Measurements from ENCODE around the gene RCE1.

RCE1 gene

GRCh38 chr11:66842501-66842895 lies 743 bp upstream of the RCE1 start:
- peak overlapping the region; percentile 71 for H3K4me3 ChIP-seq (ENCODE audit: low read depth, low read length)
- H3K9me3 ChIP-seq (ENCODE audit: control insufficient read depth, insufficient read depth, low read depth, low read length) = no peaks in the 10 kb centered on the region
- TF ChIP-seq ZNF76 (tag by site-specific recombination; IDR thresholded peaks at IDR 0.05; ENCODE audit: borderline replicate concordance, low read depth) = no peak
- TF ChIP-seq ZNF701 (tag by site-specific recombination; IDR thresholded peaks at IDR 0.05) = no peak
- no peak for TF ChIP-seq ZBTB17 (tag by site-specific recombination; IDR thresholded peaks at IDR 0.05)
- TF ChIP-seq TRIM28 (IDR thresholded peaks at IDR 0.05; ENCODE audit: borderline replicate concordance, low read length) = no peak
- no peak for TF ChIP-seq ZSCAN16 (tag by site-specific recombination; IDR thresholded peaks at IDR 0.05)
- TF ChIP-seq HOXD13 (CRISPR knock-in tag; IDR thresholded peaks at IDR 0.05; ENCODE audit: borderline replicate concordance) = no peak
- TF ChIP-seq ZNF626 (tag by site-specific recombination; IDR thresholded peaks at IDR 0.05) = no peak
- TF ChIP-seq PRDM2 (tag by site-specific recombination; IDR thresholded peaks at IDR 0.05; ENCODE audit: borderline replicate concordance) = no peak
- ChIA-PET CTCF (interaction anchor here (0.5 to 2.4 kb wide), 12 partner anchors 8 to 479 kb away, joined by 3 to 12 read pairs (median 4); no protein-coding TSS in a partner anchor), POLR2A (interaction anchor here (0.6 to 5.2 kb wide), 11 partner anchors 9 to 228 kb away, joined by 3 to 40 read pairs (median 4); partner anchors contain the start of genes PC and RBM4)
- H3K4me1 ChIP-seq (ENCODE audit: control insufficient read depth, insufficient read depth, low read length) = no peaks in the 10 kb centered on the region
- peaks cover 0 to 43% of the 10 kb centered on the region in 2 experiments; a peak in 1 of 3 replicates for H3K36me3 ChIP-seq (ENCODE audit: control insufficient read depth in 2 of 2, insufficient read depth in 1 of 2, low read length in 2 of 2)
- H3K27ac ChIP-seq (ENCODE audit: extremely low read depth, low read depth, low read length) = peak overlapping the region; percentile 86

- ChIA-PET POLR2A (interaction anchor here (0.6 to 5.2 kb wide), 16 partner anchors 8 to 405 kb away, joined by 3 to 40 read pairs (median 4); partner anchors contain the start of genes MRPL11, PC, RBM4 and RBM4B), CTCF (interaction anchor here (0.6 to 2.4 kb wide), 7 partner anchors 12 to 165 kb away, joined by 3 to 6 read pairs (median 4); no protein-coding TSS in a partner anchor)
- no peaks in the 10 kb centered on the region for H3K9me3 ChIP-seq (ENCODE audit: control insufficient read depth, insufficient read depth, low read depth, low read length)
- H3K36me3 ChIP-seq (ENCODE audit: control insufficient read depth in 2 of 2, insufficient read depth in 1 of 2, low read length in 2 of 2) = peaks cover 0 to 52% of the 10 kb centered on the region in 2 experiments; a peak in 1 of 3 replicates
- H3K4me1 ChIP-seq (ENCODE audit: control insufficient read depth, insufficient read depth, low read length) = no peaks in the 10 kb centered on the region
- peak overlapping the region; percentile 71 for H3K4me3 ChIP-seq (ENCODE audit: low read depth, low read length)
- peak overlapping the region; percentile 86; the same call in 1 of the 2 replicates for H3K27ac ChIP-seq (ENCODE audit: extremely low read depth, low read depth, low read length)
- TF ChIP-seq PRDM6 (tag by site-specific recombination; IDR thresholded peaks at IDR 0.05) (no peak), CTCF (tag by site-specific recombination; IDR thresholded peaks at IDR 0.05) (no peak), AEBP2 (tag by site-specific recombination; IDR thresholded peaks at IDR 0.05; ENCODE audit: borderline replicate concordance) (no peak), ZNF549 (tag by site-specific recombination; IDR thresholded peaks at IDR 0.05) (no peak), PBX3 (CRISPR knock-in tag; IDR thresholded peaks at IDR 0.05) (0 out of 2 replicates have a peak, but pooled peaks have one; percentile 12), PRDM4 (tag by site-specific recombination; IDR thresholded peaks at IDR 0.05) (no peak)
Measured at GRCh38 chr11:66843776-66844495, 695 bp downstream of the RCE1 start.
